Upper lobe of right lung (tissue), 1 donor: ENCODE results near the gene SLC25A19. TPM values are rescaled to one million over a fixed set of nuclear protein-coding genes. Genes with fewer than 3 reads are reported as not detected.

Source experiments
- ATAC-seq: fragments of 200-7000 bp; cut with Tn5 transposase; one replicate; pipeline ENCODE4 v1.9.1; 2020; ENCODE audit warnings: mild to moderate bottlenecking, moderate library complexity
- DNase-seq: peaks from one replicate; pipeline ENCODE4 v3.0.0-alpha.2; 2020
- H3K27ac ChIP-seq: fragments of 200-600 bp; one replicate; pipeline ENCODE4 v1.8.0; 2022
- H3K27me3 ChIP-seq: fragments of 200-600 bp; one replicate; pipeline ENCODE4 v1.8.0; 2022; ENCODE audit warnings: mild to moderate bottlenecking
- H3K36me3 ChIP-seq: fragments of 200-600 bp; one replicate; pipeline ENCODE4 v1.8.0; 2022
- H3K4me1 ChIP-seq: fragments of 200-600 bp; one replicate; pipeline ENCODE4 v1.8.0; 2022
- H3K4me3 ChIP-seq: fragments of 200-600 bp; one replicate; pipeline ENCODE4 v1.8.0; 2022; ENCODE audit warnings: mild to moderate bottlenecking
- H3K9me3 ChIP-seq: fragments of 200-600 bp; one replicate; pipeline ENCODE4 v1.8.0; 2022
- CTCF ChIP-seq: fragments of 200-600 bp; IDR thresholded peaks from one replicate; pipeline ENCODE4 v1.8.0; 2022; ENCODE audit warnings: antibody characterized with exemption
- intact Hi-C: fragments of 100-400 bp; cut with DNase I; formaldehyde crosslinking; loops from one replicate; pipeline ENCODE4 v1.11.0; 2022
- total RNA-seq: library from RNA; stranded (reverse); fragmentation: NEBNext Ultra II Directional; extraction: Animal tissue kit (Norgen Biotek cat#: 25700); gene quantifications from one replicate; pipeline ENCODE4 v1.2.1, GENCODE V29; 2021
- donor health status: DM: no; HTN: yes; CAD: no; lungs with severe emphysema.

The SLC25A19 gene
- total RNA-seq, 1 donor from 2014 or later: 29.4 TPM

DNA sequence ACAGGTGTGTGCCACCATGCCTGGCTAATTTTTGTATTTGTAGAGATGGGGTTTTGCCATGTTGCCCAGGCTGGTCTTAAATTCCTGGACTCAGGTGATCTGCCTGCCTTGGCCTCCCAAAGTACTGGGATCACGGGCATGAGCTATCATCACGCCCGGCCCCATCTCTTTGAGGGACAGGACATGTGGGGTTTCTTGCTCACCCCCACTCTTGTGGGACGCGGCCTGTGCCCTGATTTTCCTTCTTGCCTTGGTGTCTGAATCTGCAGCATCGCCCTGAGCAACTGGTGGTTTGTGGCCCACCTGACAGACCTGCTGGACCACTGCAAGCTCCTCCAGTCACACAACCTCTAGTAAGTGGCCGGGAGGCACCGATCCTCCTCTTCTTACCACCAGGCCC is 58.2 kb downstream of the SLC25A19 start:
- Histone ChIP-seq H3K4me3 (no peak overlapping the region), H3K27me3 (no peaks in the 10 kb centered on the region), H3K27ac (no peak overlapping the region), H3K9me3 (no peaks in the 10 kb centered on the region), H3K36me3 (peaks cover 76% of the 10 kb centered on the region), H3K4me1 (peaks cover 9% of the 10 kb centered on the region)
- no peak for ATAC-seq
- DNase-seq: no peak
- TF ChIP-seq CTCF: no peak
- intact Hi-C loops: no loop called here

DNA sequence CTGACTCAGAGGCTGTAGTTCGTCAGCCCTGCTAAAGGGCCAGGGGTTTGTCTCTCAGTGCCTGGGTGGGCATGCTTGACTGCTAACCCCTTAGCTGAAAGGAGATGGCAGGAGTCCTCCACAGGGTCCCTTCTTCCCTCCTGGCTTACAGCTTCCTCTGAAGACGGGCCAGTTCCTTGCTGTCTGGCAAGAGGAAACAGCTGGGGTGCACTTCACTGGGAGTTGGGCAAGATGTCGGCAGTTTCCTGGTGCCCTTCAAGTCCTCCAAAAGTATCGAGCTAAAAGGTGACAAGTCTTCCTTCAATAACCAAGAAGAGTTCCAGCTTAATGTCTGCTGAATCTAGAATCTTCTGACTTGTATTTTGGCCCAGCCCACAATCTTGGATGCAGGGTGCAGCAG is 60.4 kb downstream of the SLC25A19 start:
- H3K36me3 ChIP-seq: peaks cover 67% of the 10 kb centered on the region
- no peaks in the 10 kb centered on the region for H3K27me3 ChIP-seq
- DNase-seq: peak; percentile 70
- no peaks in the 10 kb centered on the region for H3K9me3 ChIP-seq
- H3K4me3 ChIP-seq: no peak overlapping the region
- intact Hi-C loops: no loop called here
- peak; percentile 70 for ATAC-seq
- no peak for TF ChIP-seq CTCF
- peaks cover 9% of the 10 kb centered on the region for H3K4me1 ChIP-seq
- peak overlapping the region; percentile 73 for H3K27ac ChIP-seq

- DNase-seq (peak; percentile 68), ATAC-seq (peak; percentile 87)
- H3K4me1 ChIP-seq: peaks cover 9% of the 10 kb centered on the region
- H3K36me3 ChIP-seq: peaks cover 68% of the 10 kb centered on the region
- H3K9me3 ChIP-seq: no peaks in the 10 kb centered on the region
- TF ChIP-seq CTCF: no peak
- intact Hi-C loops: no loop called here
- no peaks in the 10 kb centered on the region for H3K27me3 ChIP-seq
- H3K27ac ChIP-seq: peak overlapping the region; percentile 73
- H3K4me3 ChIP-seq: no peak overlapping the region
These were observed 60.9 kb downstream of the SLC25A19 start for GRCh38 chr17:75228305-75228704.

GRCh38 chr17:75227729-75228128 is 61.5 kb downstream of the SLC25A19 start:
- no peak for DNase-seq
- intact Hi-C loops: no loop called here
- ATAC-seq: no peak
- Histone ChIP-seq H3K4me3 (no peak overlapping the region), H3K36me3 (peaks cover 68% of the 10 kb centered on the region), H3K9me3 (no peaks in the 10 kb centered on the region), H3K4me1 (peaks cover 9% of the 10 kb centered on the region), H3K27ac (no peak overlapping the region), H3K27me3 (no peaks in the 10 kb centered on the region)
- TF ChIP-seq CTCF: no peak

- TF ChIP-seq CTCF: no peak
- no peaks in the 10 kb centered on the region for H3K27me3 ChIP-seq
- H3K9me3 ChIP-seq: no peaks in the 10 kb centered on the region
- H3K4me1 ChIP-seq: peaks cover 9% of the 10 kb centered on the region
- intact Hi-C loops: no loop called here
- peaks cover 57% of the 10 kb centered on the region for H3K36me3 ChIP-seq
- H3K27ac ChIP-seq: no peak overlapping the region
- DNase-seq: no peak
- ATAC-seq: no peak
- H3K4me3 ChIP-seq: no peak overlapping the region
These were observed 64.2 kb downstream of the SLC25A19 start for GRCh38 chr17:75225016-75225415.

Other genes with a start within 250 kb of the SLC25A19 start
- gene ATP5PD, start 242.5 kb downstream of the SLC25A19 start, total RNA-seq: 155 TPM
- gene KCTD2, start 242.2 kb downstream of the SLC25A19 start, total RNA-seq: 25.3 TPM
- 40.5 TPM for gene SLC16A5, start 201.5 kb downstream of the SLC25A19 start, total RNA-seq
- gene ARMC7, start 179.5 kb downstream of the SLC25A19 start, total RNA-seq: 18.0 TPM
- 35.8 TPM for gene NT5C, start 157.7 kb downstream of the SLC25A19 start, total RNA-seq
- 47.8 TPM for gene JPT1, start 134.9 kb downstream of the SLC25A19 start, total RNA-seq
- 316 TPM for gene SUMO2, start 106.5 kb downstream of the SLC25A19 start, total RNA-seq
- gene NUP85, start 83.8 kb downstream of the SLC25A19 start, total RNA-seq: 63.7 TPM
- 52.7 TPM for gene GGA3, start 27.8 kb downstream of the SLC25A19 start, total RNA-seq
- gene MRPS7, start 27.6 kb downstream of the SLC25A19 start, total RNA-seq: 34.7 TPM
- 25.7 TPM for gene MIF4GD, start 18.2 kb downstream of the SLC25A19 start, total RNA-seq
- 139 TPM for gene GRB2, start 116.2 kb upstream of the SLC25A19 start, total RNA-seq
- 79.1 TPM for gene TMEM94, start 167.2 kb upstream of the SLC25A19 start, total RNA-seq
- 101 TPM for gene CASKIN2, start 226.1 kb upstream of the SLC25A19 start, total RNA-seq
- 21.6 TPM for gene TSEN54, start 227.1 kb upstream of the SLC25A19 start, total RNA-seq
- gene LLGL2, start 236.3 kb upstream of the SLC25A19 start, total RNA-seq: 133 TPM